Measurements from ENCODE around the gene NACAD. TPM values are rescaled to one million over a fixed set of nuclear protein-coding genes. Genes with fewer than 3 reads are reported as not detected.

Gene NACAD
- total RNA-seq, 1 donor: 3.6 TPM

DNA sequence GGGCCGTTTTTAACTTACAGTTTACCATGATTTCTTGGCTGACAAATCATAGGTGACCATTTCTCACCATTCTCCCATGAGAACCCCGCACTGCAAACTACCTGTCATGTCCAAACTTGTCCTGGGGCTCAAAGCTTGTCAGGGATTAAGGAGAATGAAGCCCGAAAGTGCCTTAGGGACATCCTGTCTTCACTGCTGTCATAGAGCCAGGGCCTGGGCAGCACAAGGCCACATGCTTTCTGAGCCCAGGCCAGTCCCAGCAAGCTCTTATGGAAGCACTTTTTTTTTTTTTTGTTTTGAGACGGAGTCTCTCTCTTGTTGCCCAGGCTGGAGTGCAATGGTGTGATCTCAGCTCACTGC, 54.9 kb downstream of the NACAD start:
- TF ChIP-seq, protein P1, sequence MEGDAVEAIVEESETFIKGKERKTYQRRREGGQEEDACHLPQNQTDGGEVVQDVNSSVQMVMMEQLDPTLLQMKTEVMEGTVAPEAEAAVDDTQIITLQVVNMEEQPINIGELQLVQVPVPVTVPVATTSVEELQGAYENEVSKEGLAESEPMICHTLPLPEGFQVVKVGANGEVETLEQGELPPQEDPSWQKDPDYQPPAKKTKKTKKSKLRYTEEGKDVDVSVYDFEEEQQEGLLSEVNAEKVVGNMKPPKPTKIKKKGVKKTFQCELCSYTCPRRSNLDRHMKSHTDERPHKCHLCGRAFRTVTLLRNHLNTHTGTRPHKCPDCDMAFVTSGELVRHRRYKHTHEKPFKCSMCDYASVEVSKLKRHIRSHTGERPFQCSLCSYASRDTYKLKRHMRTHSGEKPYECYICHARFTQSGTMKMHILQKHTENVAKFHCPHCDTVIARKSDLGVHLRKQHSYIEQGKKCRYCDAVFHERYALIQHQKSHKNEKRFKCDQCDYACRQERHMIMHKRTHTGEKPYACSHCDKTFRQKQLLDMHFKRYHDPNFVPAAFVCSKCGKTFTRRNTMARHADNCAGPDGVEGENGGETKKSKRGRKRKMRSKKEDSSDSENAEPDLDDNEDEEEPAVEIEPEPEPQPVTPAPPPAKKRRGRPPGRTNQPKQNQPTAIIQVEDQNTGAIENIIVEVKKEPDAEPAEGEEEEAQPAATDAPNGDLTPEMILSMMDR (IDR thresholded peaks at IDR 0.05; ENCODE audit: insufficient read depth, low read length): no peak
- H3K4me3 ChIP-seq (ENCODE audit: low read depth, low read length): no peak overlapping the region
- DNase-seq (ENCODE audit: low read depth): no peak

DNA sequence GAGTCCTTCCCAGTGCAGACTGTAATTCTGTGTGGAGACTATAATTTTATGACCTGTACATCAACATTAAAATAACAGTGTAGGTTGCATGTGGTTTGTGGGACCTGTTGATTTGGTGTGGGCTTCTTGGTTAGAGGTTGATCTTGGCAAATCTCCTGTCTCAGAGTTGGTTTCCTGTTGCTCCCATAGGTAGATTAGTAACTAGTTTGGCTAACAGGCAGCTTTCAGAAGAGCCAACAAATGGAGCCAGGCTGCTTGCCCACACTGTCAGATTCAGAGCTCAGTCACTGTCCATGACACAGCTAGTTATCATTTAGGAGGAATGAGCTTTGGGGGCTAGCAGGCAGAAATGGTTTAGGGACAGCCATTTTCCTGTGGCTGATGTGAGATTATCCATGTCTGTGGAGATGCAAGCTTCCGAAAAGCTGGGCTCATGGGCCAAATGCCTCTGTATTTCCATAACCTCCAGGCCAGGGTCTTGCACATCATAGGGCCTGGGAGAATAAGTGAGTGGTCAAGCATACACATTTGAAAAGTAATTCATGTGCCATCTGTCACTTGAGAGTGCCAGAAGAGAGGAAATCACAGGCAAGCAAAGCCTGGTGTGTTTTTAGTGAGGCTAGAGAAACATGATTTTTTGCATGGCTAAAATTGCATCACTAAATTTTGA, 55.4 kb downstream of the NACAD start:
- TF ChIP-seq, protein P1 (IDR thresholded peaks at IDR 0.05; ENCODE audit: insufficient read depth, low read length): no peak
- DNase-seq (ENCODE audit: low read depth): peak; percentile 45
- H3K4me3 ChIP-seq (ENCODE audit: low read depth, low read length): no peak overlapping the region

DNA sequence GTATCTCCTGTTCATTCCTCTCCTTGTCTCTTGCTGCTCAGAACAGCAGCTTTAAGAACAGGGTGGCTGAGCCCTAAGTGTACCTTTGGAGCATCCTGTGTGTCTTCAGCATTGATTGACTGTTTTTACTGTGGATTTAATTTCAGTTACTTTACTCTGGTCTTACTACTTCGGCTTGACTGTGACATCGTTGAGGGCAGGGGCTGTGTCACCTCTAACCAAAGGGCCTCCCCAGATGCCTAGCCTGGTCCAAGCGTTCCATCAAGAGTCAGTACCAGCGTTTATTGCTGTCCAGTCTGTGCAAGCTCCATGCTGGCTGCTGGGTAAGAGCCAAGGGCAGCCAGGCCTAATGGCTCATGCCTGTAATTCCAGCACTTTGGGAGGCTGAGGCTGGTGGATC, 56.3 kb downstream of the NACAD start:
- no peak overlapping the region for H3K4me3 ChIP-seq (ENCODE audit: low read depth, low read length)
- TF ChIP-seq, protein P1 (IDR thresholded peaks at IDR 0.05; ENCODE audit: insufficient read depth, low read length): no peak
- DNase-seq (ENCODE audit: low read depth): no peak

DNA sequence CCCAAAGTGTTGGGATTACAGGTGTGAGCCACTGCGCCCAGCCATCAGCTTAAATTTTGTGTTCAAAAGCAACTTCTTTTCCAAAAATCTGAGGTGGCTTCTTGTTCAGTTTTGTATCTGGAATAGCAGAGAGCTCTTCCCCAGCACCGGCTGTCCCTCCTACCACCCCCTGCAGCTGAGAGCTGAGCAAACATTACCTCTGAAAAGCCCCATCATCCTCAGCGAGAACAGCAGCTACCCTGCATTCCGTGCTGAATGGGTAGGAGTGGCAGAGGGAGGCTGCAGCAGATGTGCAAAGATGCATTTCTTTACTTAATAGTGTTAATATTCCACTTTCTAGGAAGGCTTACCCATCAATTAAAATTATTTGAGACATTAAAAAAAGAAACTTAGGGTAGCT, 56.9 kb downstream of the NACAD start:
- no peak for DNase-seq (ENCODE audit: low read depth)

More for the DNA sequence above, 56.9 kb downstream of the NACAD start:
- no peak overlapping the region for H3K4me3 ChIP-seq (ENCODE audit: low read depth, low read length)
- TF ChIP-seq, protein P1 (IDR thresholded peaks at IDR 0.05; ENCODE audit: insufficient read depth, low read length): no peak

Small RNA genes within 50 kb of the gene (small RNA-seq; reads per million reads assigned to genes)
- gene SNORA5A (63.6 reads per million, percentile 97 among the genes with 10 or more reads in this experiment), gene SNORA5B (not detected), gene SNORA5C (21.8 reads per million, percentile 96 among the genes with 10 or more reads in this experiment)

Other genes with a start within 250 kb of the NACAD start
- 69.1 and 122 TPM in 2 replicates for gene H2AZ2, start 240.9 kb downstream of the NACAD start, total RNA-seq (ENCODE audit: low replicate concordance)
- gene PURB, start 203.4 kb downstream of the NACAD start, total RNA-seq (ENCODE audit: low replicate concordance): 10.5 and 27.2 TPM in 2 replicates
- 0.09 TPM in 1 of 2 replicates, not detected in the other for gene MYO1G, start 110.0 kb downstream of the NACAD start, total RNA-seq (ENCODE audit: low replicate concordance)
- 20.0 and 42.9 TPM in 2 replicates for gene CCM2, start 88.8 kb downstream of the NACAD start, total RNA-seq (ENCODE audit: low replicate concordance)
- 19.6 and 46.6 TPM in 2 replicates for gene TBRG4, start 22.7 kb upstream of the NACAD start, total RNA-seq (ENCODE audit: low replicate concordance)
- gene RAMP3, start 68.8 kb upstream of the NACAD start, total RNA-seq (ENCODE audit: low replicate concordance): not detected in 2 replicates